ENCODE measurements around the gene OPA3. TPM values are rescaled to one million over a fixed set of nuclear protein-coding genes. Genes with fewer than 3 reads are reported as not detected.

Gene OPA3
- polyA plus RNA-seq, 3 donors, result 9.7 to 11.1 (median 10.4) TPM

DNA sequence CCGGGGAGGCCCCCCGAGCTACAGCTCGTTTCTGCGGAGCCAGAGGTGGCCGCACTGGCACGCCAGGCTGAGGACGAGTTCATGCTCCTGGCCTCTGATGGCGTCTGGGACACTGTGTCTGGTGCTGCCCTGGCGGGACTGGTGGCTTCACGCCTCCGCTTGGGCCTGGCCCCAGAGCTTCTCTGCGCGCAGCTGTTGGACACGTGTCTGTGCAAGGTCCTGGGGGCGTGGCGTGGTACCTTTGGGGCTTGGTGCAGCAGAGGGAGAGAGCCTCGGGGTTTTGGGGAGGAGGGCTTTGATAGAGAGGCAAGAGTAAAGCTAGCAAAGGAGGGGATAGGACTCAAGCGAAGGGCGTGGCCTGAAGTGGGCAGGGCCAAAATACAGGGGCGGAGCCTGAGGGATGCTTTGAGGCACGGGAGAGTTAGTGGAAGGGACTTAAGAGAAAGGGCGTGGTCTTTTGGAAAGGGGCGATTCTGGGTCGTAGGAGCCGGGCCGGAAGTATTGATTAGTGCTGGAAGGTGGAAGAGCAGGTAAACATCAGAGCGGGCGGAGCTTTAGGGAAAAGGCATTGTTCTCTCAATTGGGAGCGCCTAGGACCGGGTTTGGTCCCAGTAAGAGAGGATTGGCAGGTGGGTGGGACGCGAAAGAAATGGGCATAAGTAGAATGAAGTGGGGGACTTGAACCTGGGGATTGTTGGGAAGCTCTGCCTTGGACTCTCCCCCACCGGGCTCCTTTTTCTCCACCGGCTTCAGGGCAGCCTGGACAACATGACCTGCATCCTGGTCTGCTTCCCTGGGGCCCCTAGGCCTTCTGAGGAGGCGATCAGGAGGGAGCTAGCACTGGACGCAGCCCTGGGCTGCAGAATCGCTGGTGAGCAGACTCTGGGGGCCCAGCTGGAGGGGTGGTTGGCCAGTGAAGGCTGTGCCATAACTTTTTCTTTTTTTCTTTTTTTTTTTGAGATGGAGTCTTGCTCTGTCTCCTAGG lies 85.1 kb downstream of the OPA3 start:
- DNase-seq (ENCODE audit: extremely low read depth in 1 of 11, low read depth in 9 of 11, low spot score in 4 of 11), result no peak

DNA sequence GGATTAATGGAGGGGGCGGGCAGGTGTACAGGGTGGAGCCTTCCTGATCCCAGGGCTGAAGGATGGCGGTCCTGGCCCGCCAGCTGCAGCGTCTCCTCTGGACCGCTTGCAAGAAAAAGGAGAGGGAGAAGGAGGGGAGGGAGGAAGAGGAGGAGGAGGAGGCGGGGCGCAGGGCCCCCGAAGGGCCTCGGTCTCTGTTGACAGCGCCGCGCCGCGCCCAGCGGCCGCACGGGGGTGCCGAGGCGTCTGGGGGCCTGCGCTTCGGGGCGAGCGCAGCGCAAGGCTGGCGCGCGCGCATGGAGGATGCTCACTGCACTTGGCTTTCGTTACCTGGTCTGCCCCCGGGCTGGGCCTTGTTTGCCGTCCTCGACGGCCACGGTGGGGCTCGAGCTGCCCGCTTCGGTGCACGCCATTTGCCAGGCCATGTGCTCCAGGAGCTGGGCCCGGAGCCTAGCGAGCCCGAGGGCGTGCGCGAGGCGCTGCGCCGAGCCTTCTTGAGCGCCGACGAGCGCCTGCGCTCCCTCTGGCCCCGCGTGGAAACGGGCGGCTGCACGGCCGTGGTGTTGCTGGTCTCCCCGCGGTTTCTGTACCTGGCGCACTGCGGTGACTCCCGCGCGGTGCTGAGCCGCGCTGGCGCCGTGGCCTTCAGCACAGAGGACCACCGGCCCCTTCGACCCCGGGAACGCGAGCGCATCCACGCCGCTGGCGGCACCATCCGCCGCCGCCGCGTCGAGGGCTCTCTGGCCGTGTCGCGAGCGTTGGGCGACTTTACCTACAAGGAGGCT lies 86.0 kb downstream of the OPA3 start, which contains the start of gene PPM1N:
Gene PPM1N (plus strand): TSS at position 33 of the 785 bp plus-strand sequence. CDS start 30 bp downstream, at position 63.
- no peak for DNase-seq (ENCODE audit: extremely low read depth in 1 of 11, low read depth in 9 of 11, low spot score in 4 of 11)

DNA sequence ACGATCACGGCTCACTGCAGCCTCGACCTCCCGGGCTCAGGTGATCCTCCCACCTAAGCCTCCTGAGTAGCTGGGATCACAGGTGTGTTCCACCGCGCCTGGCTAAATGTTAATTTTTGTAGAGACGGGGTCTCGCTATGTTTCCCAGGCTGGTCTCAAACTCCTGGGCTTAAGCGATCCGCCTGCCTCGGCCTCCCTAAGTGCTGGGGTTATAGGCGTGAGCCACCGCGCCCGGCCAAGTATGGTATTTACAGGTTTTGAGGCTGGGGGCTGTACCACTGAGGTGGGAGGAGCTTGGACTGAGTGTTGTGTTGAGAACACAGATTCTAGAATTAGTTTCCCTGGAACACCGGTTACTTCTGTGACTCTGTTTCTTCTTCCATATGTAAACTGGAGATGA lies 86.8 kb downstream of the OPA3 start:
- DNase-seq (ENCODE audit: extremely low read depth in 1 of 11, low read depth in 9 of 11, low spot score in 4 of 11), result no peak

DNA sequence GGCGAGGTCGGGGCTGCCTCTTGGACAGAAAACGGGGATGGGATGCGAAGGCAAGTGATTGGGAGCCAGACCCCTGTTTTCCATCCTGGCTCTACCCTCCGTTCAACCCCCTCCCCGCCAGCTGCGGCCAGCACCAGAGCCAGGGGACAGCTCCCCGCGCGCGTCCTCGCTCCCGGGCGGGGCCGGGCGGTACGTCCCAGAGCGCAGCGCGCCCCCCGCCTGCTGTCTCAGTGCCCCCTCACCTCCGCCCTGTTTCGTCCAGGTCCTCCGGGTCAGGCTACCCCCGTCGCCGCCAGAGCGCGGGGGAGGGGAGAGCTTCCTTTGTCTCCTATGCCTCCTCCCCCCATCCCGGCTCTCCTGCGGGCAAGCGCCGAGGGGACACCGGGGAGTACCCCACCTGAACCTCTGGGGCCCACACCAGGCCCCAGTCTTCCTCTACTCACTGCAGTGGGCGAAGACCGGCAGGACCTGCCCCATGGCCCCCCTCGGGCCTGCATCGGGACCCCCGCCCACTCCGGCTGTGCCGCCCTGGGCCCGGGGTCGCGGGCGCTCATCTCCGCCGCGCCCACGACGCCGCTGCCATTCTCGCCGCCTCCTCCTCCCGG lies 88.2 kb downstream of the OPA3 start:
- no peak for DNase-seq (ENCODE audit: extremely low read depth in 1 of 11, low read depth in 9 of 11, low spot score in 4 of 11)

DNA sequence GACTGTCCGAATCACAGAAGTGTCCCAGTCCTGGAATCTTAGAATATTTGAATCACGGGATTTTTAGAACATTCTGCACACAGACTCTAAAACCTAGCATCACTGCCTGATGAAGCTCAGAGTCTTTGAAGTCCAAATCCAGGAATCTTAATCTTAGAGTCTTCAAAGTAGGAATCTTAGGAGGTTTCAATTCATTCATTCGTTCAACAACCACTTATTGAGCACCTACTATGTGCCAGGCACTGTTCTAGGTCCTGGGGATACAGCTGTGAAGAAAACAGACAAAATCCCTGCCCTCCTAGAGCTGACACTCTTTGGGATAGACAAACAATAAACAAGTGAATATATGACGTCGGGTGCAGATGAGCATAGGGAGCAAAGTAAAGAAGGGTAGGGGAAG lies 89.4 kb downstream of the OPA3 start:
- DNase-seq (ENCODE audit: extremely low read depth in 1 of 11, low read depth in 9 of 11, low spot score in 4 of 11), result no peak

DNA sequence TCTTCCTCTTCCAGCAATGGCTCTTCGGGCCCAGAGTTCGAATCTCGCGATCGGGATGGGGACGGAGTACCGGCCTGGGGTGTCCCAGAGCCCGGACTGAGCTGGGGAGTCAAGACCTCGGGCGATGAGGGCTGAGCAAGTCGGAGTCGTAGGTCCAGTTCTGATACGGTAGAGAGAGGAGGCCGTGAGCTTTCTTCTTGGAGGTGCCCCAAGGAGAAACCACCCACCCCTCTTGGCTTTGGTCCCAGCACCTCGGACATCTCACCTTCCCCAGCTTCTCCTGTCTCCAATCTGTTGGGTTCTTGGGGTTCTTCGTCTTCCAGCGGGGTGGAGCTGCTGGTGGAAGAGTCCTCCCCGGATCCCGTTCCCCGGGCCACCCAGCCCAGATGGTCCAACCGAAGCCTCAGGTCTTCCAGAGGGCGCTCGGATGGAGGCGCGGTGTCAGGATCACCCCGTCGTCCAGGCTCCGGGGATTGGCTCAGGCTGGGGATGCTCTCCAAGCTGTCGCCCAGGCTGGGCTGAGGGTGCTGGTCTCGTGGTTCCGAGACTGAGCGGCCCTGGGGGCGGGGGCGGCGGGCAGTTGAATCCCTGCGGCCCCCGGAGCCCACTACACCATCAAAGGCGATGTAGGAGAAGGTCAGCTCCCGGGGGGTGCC lies 90.2 kb downstream of the OPA3 start:
- DNase-seq (ENCODE audit: extremely low read depth in 1 of 11, low read depth in 9 of 11, low spot score in 4 of 11), result no peak

GRCh38 chr19:45492627-45493470 lies 91.8 kb downstream of the OPA3 start:
- DNase-seq (ENCODE audit: extremely low read depth in 1 of 11, low read depth in 9 of 11, low spot score in 4 of 11), result no peak

DNA sequence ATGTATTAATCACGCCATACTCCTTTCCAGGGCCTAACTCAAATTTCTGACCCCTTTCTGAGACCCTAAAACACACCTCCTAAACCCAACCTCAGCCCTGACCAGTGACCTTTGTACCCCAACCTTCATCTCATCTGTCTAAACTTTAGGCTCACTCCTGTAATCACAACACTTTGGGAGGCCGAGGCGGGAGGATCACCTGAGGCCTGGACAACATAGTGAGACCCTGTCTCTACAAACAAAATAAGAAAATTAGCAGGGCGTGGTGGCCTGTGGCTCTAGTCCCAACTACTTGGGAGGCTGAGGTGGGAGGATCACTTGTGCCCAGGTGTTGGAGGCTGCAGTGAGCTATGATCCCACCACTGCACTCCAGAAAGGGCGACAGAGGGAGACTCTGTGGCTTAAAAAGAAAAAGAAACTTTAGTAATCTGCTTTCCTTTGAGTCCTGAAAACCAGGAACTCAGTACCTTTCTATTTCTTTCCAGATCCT lies 92.4 kb downstream of the OPA3 start:
- DNase-seq (ENCODE audit: extremely low read depth in 1 of 11, low read depth in 9 of 11, low spot score in 4 of 11), result no peak

- no peak for DNase-seq (ENCODE audit: extremely low read depth in 1 of 11, low read depth in 9 of 11, low spot score in 4 of 11)
Measured at GRCh38 chr19:45489216-45489855, 95.3 kb downstream of the OPA3 start.

DNA sequence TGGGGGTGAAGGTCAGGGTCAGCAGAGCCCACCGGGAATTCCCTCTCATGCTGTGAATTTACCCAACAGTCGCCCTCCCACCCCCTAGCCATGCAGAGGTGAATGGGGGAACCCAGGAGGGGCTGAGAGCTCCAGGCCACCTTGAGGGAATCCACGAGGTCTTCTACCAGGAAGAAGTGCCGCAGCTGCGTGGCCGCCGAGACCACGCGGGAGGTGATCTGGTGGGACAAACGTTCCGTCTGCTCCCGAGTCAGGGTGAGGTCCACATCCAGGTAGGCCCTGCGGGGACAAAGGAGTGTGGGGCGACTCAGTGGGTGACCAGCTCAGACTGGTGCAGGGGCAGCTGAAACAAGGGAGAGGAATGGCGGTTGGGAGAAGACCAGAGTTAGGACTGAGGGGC lies 95.9 kb downstream of the OPA3 start:
- no peak for DNase-seq (ENCODE audit: extremely low read depth in 1 of 11, low read depth in 9 of 11, low spot score in 4 of 11)

DNA sequence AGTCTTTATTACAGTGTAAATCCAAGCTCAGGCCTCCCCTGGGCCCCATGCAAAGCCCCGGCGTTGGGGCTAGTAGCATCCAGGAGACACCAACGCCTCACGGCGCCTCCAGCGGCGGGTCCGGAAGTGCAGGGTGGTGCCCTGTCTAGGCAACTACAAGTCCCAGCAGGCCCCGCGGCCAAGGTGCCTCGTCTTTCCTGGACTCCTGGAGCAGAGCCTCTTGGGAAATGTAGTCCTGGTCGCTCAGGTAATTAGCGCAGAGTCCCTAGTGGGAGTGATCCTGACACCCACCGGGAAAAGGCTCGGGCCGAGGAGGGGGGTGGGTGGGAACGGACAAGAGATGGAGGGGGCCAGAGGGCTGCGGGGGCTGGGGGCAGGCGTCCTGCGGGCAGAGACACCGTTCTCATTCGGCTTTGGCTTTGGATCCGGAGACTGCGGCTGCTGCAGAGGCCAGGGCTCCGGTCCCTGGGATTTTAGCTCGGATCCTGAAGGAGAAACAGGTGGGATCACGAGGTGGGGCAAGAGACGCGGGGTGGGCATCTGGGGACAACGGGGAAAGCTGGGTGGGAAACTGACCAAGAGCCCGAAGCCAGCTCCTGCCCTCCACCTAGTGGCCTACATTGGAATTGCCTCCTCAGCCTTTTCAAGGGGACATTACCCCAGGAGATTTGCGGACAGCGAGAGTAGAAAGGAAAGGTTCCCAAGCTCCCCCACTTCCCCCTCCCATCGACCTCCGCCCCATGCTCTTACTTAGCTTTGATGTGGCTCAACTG lies 99.1 kb downstream of the OPA3 start:
- peak in 6 of 11 donors; percentile 83 to 92 (median 88) for DNase-seq (ENCODE audit: extremely low read depth in 1 of 11, low read depth in 9 of 11, low spot score in 4 of 11)

DNA sequence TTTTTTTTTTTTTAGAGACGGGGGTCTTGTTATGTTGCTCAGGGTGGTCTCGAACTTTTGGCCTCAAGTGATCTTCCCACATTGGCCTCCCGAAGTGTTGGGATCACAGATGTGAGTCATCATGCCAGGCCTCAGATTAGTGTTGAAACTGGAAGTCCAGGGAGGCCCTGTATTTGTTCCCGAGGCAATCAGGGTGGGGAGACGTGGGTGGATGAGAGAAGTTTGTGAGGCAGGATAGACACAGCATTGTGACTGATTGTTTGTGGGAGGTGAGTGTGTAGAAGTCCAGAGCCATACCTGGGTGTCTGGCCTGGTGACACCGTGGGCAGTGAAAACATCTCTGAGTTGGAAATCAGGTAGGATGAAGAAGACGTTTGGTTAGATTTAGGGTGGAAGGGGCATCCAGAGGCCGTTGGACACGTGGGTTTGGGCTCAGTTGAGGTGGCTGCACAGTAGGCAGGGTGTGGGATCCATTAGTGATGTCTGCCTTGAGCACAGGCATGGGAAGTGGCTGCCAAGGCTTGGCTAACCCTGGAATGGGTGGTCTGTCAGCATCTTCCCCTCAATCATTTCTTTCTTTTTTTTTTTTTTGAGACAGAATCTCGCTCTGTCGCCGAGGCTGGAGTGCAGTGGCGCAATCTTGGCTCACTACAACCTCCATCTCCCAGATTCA lies 100.2 kb downstream of the OPA3 start:
- no peak for DNase-seq (ENCODE audit: extremely low read depth in 1 of 11, low read depth in 9 of 11, low spot score in 4 of 11)

DNA sequence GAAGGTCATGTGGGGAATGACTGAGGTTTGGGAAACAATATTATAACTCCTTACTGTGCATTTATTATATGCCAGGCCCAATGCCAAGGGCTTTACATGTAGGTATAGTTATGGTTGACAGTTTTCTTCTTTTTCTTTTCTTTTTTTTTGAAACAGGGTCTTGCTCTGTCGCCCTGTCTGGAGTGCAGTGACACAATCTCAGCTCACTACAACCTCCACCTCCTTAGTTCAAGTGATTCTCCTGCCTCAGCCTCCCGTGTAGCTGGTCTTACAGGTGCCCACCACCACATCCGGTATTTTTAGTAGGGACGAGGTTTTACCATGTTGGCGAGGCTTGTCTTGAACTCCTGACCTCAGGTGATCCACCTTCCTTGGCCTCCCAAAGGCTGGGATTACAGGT lies 101.6 kb downstream of the OPA3 start:
- DNase-seq (ENCODE audit: extremely low read depth in 1 of 11, low read depth in 9 of 11, low spot score in 4 of 11), result no peak

GRCh38 chr19:45478454-45479238 lies 106.0 kb downstream of the OPA3 start:
- peak in 9 of 11 donors; percentile 76 to 92 (median 81) for DNase-seq (ENCODE audit: extremely low read depth in 1 of 11, low read depth in 9 of 11, low spot score in 4 of 11)

DNA sequence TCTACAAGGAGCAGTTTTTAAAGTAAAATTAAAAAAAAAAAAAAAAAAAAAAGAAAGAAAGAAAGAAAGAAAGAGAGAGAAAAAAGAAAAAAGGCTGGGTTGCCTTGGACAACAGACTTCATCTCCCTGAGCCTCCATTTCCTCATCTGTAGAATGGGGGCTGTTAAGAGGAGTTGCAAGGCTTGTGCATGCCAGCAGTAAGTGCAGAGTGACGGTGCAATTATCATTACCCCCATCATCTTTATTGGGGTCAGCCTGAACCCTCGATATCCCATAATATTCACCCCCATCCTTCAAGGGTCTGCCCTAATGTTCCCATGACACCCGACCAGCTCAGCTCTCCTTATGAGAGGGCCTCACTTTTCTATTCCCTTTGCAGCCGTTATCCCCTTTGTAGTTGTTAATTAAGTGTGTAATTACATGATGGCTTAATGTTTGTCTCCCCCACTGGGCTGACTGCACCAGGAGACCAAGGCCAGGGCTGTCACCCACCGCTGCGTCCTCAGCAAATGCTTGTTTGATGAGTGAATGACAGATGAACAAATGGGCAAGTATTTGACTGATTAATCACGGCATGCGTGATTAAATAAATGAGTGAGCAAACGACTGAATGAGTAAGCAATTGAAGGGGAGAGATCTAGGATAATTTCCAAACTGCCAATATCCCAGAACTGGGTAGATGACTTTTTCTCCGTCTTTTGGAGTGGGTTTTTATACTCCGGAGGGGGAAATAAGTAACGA lies 106.7 kb downstream of the OPA3 start:
- no peak for DNase-seq (ENCODE audit: extremely low read depth in 1 of 11, low read depth in 9 of 11, low spot score in 4 of 11)
